ENCODE data around the gene ESR1. TPM values are rescaled to one million over a fixed set of nuclear protein-coding genes. Genes with fewer than 3 reads are reported as not detected.
"Not testable (repeated sequence)": the region's sequence is repeated elsewhere in the genome, so short reads cannot be mapped to it uniquely, and the experiment has no call there.

The ESR1 gene
- total RNA-seq, 2 experiments from 2014 or later = 0.45 to 1.1 TPM

DNA sequence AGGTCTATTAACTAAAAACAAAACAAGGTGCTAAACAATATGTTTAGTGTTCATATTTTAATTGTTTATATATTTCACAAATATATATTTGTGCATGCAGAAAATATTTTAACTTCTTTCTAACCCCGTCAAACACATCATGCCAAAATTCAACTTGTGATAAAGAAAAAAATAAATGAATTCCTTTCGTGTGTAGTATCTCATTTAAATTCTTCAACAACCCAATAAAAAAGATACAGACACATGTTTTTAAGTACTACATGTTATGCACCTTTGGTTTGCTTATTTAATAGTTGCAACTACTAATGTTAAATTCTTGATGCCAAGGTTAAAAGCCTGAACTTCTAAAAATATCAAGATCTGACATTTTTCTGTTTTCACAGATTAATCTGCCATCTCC, 252.4 kb downstream of the ESR1 start:
- Mint-ChIP-seq H3K27ac (no peak overlapping the region), H3K27me3 (peaks cover 8% of the 10 kb centered on the region), H3K4me3 (no peak overlapping the region), H3K9me3 (no peaks in the 10 kb centered on the region), H3K4me1 (no peaks in the 10 kb centered on the region), H3K36me3 (no peaks in the 10 kb centered on the region)
- DNase-seq = no peak

- no peak for DNase-seq
- H3K36me3 Mint-ChIP-seq = no peaks in the 10 kb centered on the region
- H3K4me3 Mint-ChIP-seq = no peak overlapping the region
- H3K27ac Mint-ChIP-seq = no peak overlapping the region
- no peaks in the 10 kb centered on the region for H3K9me3 Mint-ChIP-seq
- no peaks in the 10 kb centered on the region for H3K4me1 Mint-ChIP-seq
- H3K27me3 Mint-ChIP-seq = peaks cover 8% of the 10 kb centered on the region
These were observed 255.0 kb downstream of the ESR1 start for GRCh38 chr6:152062476-152062875.

- DNase-seq = no peak
- peaks cover 5% of the 10 kb centered on the region for H3K27me3 Mint-ChIP-seq
- H3K4me3 Mint-ChIP-seq = no peak overlapping the region
- no peak overlapping the region for H3K27ac Mint-ChIP-seq
- H3K36me3 Mint-ChIP-seq = no peaks in the 10 kb centered on the region
- no peaks in the 10 kb centered on the region for H3K9me3 Mint-ChIP-seq
- no peaks in the 10 kb centered on the region for H3K4me1 Mint-ChIP-seq
These were observed 255.9 kb downstream of the ESR1 start for GRCh38 chr6:152063170-152063921.

GRCh38 chr6:152068622-152069261, 261.3 kb downstream of the ESR1 start:
- Mint-ChIP-seq H3K4me3 (no peak overlapping the region), H3K27ac (no peak overlapping the region), H3K4me1 (no peaks in the 10 kb centered on the region), H3K9me3 (no peaks in the 10 kb centered on the region), H3K27me3 (no peaks in the 10 kb centered on the region), H3K36me3 (no peaks in the 10 kb centered on the region)
- DNase-seq = no peak

- Mint-ChIP-seq H3K27ac (no peak overlapping the region), H3K36me3 (no peaks in the 10 kb centered on the region), H3K27me3 (no peaks in the 10 kb centered on the region), H3K4me3 (no peak overlapping the region), H3K9me3 (peaks cover 10% of the 10 kb centered on the region), H3K4me1 (no peaks in the 10 kb centered on the region)
- no peak for DNase-seq
These were observed 263.1 kb downstream of the ESR1 start for GRCh38 chr6:152070556-152070955.

- Mint-ChIP-seq H3K27ac (no peak overlapping the region), H3K27me3 (no peaks in the 10 kb centered on the region), H3K4me1 (no peaks in the 10 kb centered on the region), H3K9me3 (peaks cover 17% of the 10 kb centered on the region), H3K4me3 (no peak overlapping the region), H3K36me3 (peaks cover 2% of the 10 kb centered on the region)
- DNase-seq = no peak
These were observed 263.8 kb downstream of the ESR1 start for GRCh38 chr6:152071318-152071717.

DNA sequence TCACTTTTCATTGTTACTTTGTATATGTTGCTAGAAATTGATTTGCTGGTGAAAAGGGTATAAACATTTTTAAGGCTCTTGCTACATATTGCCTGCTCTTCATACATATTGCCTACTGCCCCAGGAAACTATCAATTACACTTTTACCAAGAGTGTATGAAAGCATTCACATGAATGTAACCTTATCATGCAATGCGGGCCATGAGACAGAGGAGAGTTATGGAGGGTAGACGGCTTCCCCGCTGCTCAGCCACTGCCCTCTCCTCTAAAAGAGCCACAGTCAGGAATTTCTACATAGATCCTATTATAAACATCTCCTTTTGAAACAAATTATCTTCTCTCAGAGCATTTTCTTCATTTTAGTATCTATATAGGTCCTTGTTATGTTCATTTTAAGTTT, 264.4 kb downstream of the ESR1 start:
- no peak for DNase-seq
- Mint-ChIP-seq H3K9me3 (peaks cover 19% of the 10 kb centered on the region), H3K27ac (no peak overlapping the region), H3K4me1 (no peaks in the 10 kb centered on the region), H3K36me3 (peaks cover 4% of the 10 kb centered on the region), H3K27me3 (no peaks in the 10 kb centered on the region), H3K4me3 (no peak overlapping the region)

- DNase-seq, H3K27ac Mint-ChIP-seq, H3K4me3 Mint-ChIP-seq, H3K27me3 Mint-ChIP-seq, H3K4me1 Mint-ChIP-seq, H3K36me3 Mint-ChIP-seq: not testable (repeated sequence)
- H3K9me3 Mint-ChIP-seq = peaks cover 19% of the 10 kb centered on the region
These were observed 268.8 kb downstream of the ESR1 start for GRCh38 chr6:152076242-152076641.

- DNase-seq = no peak
- no peak overlapping the region for H3K4me3 Mint-ChIP-seq
- no peaks in the 10 kb centered on the region for H3K4me1 Mint-ChIP-seq
- H3K9me3 Mint-ChIP-seq = peaks cover 25% of the 10 kb centered on the region
- H3K27me3 Mint-ChIP-seq = peaks cover 5% of the 10 kb centered on the region
- H3K36me3 Mint-ChIP-seq = peaks cover 4% of the 10 kb centered on the region
- no peak overlapping the region for H3K27ac Mint-ChIP-seq
These were observed 270.5 kb downstream of the ESR1 start for GRCh38 chr6:152078001-152078400.

- peaks cover 5% of the 10 kb centered on the region for H3K27me3 Mint-ChIP-seq
- DNase-seq = no peak
- H3K27ac Mint-ChIP-seq = no peak overlapping the region
- H3K4me1 Mint-ChIP-seq = no peaks in the 10 kb centered on the region
- peaks cover 26% of the 10 kb centered on the region for H3K9me3 Mint-ChIP-seq
- no peak overlapping the region for H3K4me3 Mint-ChIP-seq
- H3K36me3 Mint-ChIP-seq = peaks cover 4% of the 10 kb centered on the region
These were observed 271.3 kb downstream of the ESR1 start for GRCh38 chr6:152078804-152079203.

DNA sequence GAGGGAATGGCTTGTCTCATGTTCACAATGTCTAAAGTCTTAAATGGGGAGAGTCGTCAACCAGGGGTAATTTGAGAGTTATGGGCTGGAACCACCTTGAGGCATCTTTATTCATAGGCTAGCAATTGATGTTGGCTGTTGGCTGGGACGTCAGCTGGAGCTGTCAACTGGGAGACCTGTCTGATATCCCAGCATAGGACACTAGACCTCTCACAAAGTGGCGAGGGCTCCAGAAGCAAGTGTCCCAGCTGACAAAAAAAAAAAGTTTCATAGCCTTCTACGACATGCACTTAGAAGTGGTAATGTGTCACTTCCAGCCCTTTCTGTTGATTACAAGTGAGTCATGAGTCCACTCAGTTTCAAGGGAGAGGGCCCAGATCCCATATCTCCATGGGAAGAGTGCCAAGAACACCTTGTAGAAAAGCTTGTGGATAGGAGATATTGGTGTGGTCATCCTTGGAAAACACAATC, 278.0 kb downstream of the ESR1 start:
- H3K4me1 Mint-ChIP-seq = no peaks in the 10 kb centered on the region
- no peaks in the 10 kb centered on the region for H3K36me3 Mint-ChIP-seq
- H3K27ac Mint-ChIP-seq = no peak overlapping the region
- H3K4me3 Mint-ChIP-seq = no peak overlapping the region
- no peak for DNase-seq
- peaks cover 5% of the 10 kb centered on the region for H3K27me3 Mint-ChIP-seq
- H3K9me3 Mint-ChIP-seq = peaks cover 7% of the 10 kb centered on the region

DNA sequence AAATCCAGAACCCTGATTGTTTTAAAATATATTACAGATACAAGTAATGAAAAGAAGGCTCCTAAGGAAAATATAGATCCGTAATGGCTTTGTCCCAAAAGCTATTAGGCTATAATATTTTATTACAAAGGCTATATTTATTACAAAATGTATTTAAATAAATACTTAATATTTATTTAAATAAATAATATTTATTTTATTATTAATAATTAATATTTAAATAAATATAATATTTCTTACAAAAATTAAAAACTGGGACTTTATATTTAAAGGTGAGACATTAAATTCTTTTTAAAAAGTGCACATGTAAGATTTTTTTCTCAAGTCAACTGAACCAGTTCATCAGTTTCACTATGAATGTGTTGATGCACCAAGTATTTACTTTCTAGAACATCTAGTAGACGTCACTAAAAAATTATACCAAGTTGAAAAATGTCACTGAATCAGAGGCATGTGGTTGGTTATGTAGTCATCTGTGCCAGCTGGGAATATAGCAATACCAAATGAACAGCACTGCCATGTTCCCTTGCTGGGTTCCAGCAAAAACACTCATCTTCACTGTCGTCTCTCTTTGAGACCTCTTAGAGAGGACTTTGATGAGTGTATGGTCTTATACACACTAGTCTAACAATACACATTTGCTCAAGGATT, 278.9 kb downstream of the ESR1 start:
- H3K36me3 Mint-ChIP-seq = no peaks in the 10 kb centered on the region
- no peaks in the 10 kb centered on the region for H3K4me1 Mint-ChIP-seq
- H3K4me3 Mint-ChIP-seq = no peak overlapping the region
- peaks cover 7% of the 10 kb centered on the region for H3K9me3 Mint-ChIP-seq
- no peak overlapping the region for H3K27ac Mint-ChIP-seq
- peaks cover under 1% of the 10 kb centered on the region for H3K27me3 Mint-ChIP-seq
- no peak for DNase-seq

- no peaks in the 10 kb centered on the region for H3K4me1 Mint-ChIP-seq
- H3K9me3 Mint-ChIP-seq = peaks cover 7% of the 10 kb centered on the region
- no peaks in the 10 kb centered on the region for H3K27me3 Mint-ChIP-seq
- H3K36me3 Mint-ChIP-seq = no peaks in the 10 kb centered on the region
- DNase-seq = no peak
- no peak overlapping the region for H3K4me3 Mint-ChIP-seq
- H3K27ac Mint-ChIP-seq = no peak overlapping the region
These were observed 279.6 kb downstream of the ESR1 start for GRCh38 chr6:152087096-152087495.

GRCh38 chr6:152087701-152088100, 280.2 kb downstream of the ESR1 start:
- peaks cover 4% of the 10 kb centered on the region for H3K9me3 Mint-ChIP-seq
- no peaks in the 10 kb centered on the region for H3K27me3 Mint-ChIP-seq
- no peaks in the 10 kb centered on the region for H3K36me3 Mint-ChIP-seq

DNA sequence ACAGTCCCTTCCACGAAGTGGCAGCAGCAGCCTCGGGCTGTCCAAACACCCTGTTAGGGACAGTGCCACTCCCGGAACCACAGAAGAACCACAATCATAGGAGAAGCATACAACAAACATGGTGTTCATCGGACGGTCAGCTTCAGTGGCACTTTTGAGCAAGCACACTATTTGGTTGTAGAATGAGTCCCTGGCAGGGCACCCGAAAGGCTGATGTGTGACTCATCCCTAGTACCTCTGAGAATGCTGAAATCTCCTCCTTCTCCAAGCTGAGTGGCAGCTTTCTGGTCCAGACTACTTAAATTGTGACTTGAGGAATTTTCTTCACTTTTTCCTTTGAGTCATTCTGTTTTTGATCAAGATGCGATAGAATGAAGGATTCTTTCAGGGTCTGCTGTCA, 282.5 kb downstream of the ESR1 start:
- Mint-ChIP-seq H3K27me3 (no peaks in the 10 kb centered on the region), H3K27ac (no peak overlapping the region), H3K4me1 (peaks cover 2% of the 10 kb centered on the region), H3K36me3 (no peaks in the 10 kb centered on the region), H3K9me3 (no peaks in the 10 kb centered on the region), H3K4me3 (no peak overlapping the region)
- DNase-seq = no peak

More at GRCh38 chr6:152087701-152088100, 280.2 kb downstream of the ESR1 start:
- Mint-ChIP-seq H3K27ac (no peak overlapping the region), H3K4me3 (no peak overlapping the region), H3K4me1 (no peaks in the 10 kb centered on the region)
- DNase-seq = no peak
